HG03439 (cell line): ENCODE measurements around the gene VMP1.
"Not testable (repeated sequence)": the region's sequence is repeated elsewhere in the genome, so short reads cannot be mapped to it uniquely, and the experiment has no call there.

Source experiments
- ATAC-seq: cut with Tn5 transposase; IDR thresholded peaks from one replicate; pipeline ENCODE4 v1.9.1; 2021; ENCODE audit warnings: mild to moderate bottlenecking, moderate library complexity; ENCODE audit not compliant: unreplicated experiment

VMP1 gene

GRCh38 chr17:59776577-59776976 is 69.1 kb downstream of the VMP1 start:
- no peak for ATAC-seq

GRCh38 chr17:59777033-59777432 is 69.6 kb downstream of the VMP1 start:
- no peak for ATAC-seq

- ATAC-seq, result no peak
Measured at GRCh38 chr17:59778996-59779395, 71.5 kb downstream of the VMP1 start.

GRCh38 chr17:59779521-59779920 is 72.1 kb downstream of the VMP1 start:
- ATAC-seq, result no peak

DNA sequence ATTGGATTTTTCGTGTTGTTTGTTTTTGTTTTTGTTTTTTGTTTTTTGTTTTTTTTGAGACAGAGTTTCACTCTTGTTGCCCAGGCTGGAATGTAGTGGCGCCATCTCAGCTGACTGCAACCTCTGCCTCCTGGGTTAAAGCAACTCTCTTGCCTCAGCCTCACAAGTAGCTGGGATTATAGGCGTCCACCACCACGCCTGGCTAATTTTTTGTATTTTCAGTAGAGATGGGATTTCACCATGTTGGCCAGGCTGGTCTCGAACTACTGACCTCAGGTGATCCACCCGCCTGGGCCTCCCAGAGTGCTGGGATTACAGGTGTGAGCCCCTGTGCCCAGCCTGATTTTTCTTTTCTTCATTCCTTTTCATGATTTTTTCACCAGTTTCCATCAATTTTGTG is 73.1 kb downstream of the VMP1 start:
- not testable (repeated sequence) for ATAC-seq

DNA sequence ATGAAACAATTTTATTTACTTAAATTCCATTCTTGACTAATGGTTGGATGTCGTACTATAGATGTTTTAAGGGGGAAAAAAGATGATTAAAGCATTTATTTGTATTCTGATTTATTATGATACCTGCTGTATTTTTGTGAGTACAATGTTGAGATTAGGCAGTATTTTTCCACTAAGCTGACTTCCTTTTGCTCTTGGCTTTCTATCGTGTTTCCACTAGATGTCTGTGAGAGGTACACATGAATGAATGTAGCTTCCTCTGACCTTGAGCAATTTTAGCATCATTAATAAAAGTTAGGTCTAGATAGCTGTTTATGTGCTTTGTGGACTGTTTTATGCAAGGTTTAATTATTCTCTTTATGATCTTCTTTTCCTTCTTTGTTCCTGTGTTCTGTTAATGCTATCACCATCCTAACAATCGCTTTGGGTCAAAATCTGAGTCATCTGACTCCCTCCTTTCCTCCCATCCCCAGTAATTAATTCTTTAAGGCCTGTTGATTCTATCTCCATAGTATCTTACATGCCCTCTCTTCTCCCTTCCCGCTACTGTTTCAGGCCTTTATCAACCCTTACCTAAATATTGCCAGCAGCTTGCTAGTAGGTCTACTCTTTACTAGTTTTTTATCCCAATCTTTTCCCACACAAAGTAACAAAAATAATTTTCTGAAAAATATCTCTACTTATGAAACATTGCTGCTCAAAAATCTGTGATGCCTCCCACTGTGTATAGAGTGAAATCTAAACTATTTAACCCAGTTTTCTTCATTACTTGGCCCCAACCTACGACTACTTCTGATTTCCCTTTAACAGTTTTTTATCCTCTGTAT is 76.0 kb downstream of the VMP1 start:
- no peak for ATAC-seq

GRCh38 chr17:59785091-59785799 is 77.8 kb downstream of the VMP1 start:
- no peak for ATAC-seq

DNA sequence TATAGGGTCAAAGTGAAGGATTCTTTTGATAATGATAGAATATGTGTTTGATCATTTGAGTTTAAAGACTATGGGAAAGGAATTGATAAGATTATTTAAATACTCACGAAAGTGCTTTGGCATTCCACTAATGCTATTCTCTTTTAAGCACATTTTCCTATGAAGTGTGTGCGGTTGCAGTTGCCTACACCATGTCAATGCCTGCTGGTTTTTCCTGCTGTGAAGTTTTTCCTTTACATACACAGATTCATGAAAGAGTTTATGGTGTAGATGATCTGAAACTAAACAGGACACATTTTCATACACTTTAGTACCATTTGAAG is 78.7 kb downstream of the VMP1 start:
- no peak for ATAC-seq

DNA sequence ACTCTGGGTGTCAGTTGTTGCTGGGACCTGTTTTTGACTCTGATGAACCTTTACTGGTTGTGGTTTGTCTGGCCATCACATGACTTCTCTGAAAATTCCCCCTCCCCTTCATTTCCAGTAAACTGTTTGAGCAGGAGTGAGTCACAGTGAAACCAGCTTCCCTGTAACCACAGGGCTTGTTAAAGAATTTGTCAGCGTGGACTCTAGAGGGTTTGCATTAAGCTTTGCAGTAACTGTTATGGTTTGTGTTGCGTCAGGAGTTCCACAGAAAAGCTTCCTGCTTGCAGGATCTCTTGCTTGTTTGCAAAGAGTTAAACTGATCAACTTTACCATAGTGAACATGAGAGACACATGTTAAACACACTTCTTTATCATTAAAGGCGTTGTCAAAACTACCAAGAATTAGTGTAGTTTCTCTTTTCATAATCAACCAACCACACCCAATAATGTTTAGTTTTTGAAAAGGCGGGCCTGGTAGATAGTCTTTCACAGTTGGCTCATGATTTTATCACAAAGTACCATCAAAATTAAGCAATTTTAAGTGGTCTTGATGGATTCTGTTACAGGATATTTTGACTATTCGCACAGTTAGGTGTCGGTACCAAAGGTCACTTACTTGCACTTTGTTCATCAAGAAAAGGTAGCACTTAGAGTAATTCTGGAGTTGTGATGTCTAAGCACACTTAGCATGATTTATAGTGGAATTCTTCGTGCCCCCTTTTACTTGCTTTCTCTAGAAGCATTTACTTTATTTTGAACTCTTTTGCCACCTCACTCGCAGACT is 79.3 kb downstream of the VMP1 start:
- peak; percentile 84 for ATAC-seq

DNA sequence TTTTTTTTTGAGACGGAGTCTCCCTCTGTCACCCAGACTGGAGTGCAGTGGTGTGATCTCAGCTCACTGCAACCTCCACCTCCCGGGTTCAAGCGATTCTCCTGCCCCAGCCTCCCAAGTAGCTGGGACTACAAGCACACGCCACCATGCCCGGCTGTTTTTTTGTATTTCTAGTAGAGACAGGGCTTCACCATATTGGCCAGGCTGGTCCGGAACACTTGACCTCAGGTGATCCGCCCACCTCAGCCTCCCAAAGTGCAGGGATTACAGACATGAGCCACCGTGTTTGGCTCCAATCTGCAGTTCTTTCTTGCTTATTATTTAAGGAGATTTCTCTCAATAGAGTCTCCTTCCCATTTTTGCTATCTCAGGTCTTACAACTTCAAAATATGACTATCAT is 82.4 kb downstream of the VMP1 start:
- ATAC-seq, result not testable (repeated sequence)

- ATAC-seq, result not testable (repeated sequence)
Measured at GRCh38 chr17:59790418-59790817, 83.0 kb downstream of the VMP1 start.

GRCh38 chr17:59790910-59791309 is 83.5 kb downstream of the VMP1 start:
- ATAC-seq, result no peak

GRCh38 chr17:59791603-59792457 is 84.4 kb downstream of the VMP1 start:
- ATAC-seq, result no peak

- ATAC-seq, result not testable (repeated sequence)
Measured at GRCh38 chr17:59792458-59792823, 85.0 kb downstream of the VMP1 start.

DNA sequence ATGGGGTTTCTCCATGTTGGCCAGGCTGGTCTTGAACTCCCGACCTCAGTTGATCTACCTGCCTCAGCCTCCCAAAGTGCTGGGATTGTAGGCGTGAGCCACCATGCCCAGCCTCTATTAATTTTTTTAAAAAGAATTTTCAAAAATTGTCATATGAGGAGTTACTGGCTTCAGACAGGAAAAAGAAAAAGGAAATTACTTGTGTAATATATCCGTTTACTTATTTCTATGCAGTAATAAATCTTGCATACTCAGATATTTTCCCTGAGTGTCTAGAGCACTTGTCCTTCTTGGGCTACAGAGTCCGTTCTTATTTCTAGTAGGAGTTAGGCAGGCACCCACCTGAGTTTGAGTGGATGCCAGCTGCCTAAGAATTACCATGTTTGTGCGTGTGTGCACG is 85.8 kb downstream of the VMP1 start:
- no peak for ATAC-seq

DNA sequence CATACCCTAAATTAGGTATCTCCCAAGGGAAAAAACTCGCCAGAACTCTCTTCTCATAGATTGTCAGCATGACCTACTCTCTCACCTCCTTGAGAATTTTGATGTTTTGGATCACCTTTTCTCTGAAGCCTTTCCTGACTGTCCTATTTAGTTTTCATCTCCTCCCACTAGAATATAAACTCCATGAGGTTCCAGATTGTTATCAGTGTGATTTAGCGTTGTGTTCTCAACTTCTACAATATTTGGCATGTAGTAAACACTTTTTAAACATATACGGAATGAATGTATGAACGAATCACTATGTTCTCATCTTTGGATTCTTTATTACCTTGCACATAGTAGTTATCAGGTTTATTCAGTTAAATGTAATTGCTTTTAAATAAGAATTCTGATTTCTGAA is 88.7 kb downstream of the VMP1 start:
- no peak for ATAC-seq

DNA sequence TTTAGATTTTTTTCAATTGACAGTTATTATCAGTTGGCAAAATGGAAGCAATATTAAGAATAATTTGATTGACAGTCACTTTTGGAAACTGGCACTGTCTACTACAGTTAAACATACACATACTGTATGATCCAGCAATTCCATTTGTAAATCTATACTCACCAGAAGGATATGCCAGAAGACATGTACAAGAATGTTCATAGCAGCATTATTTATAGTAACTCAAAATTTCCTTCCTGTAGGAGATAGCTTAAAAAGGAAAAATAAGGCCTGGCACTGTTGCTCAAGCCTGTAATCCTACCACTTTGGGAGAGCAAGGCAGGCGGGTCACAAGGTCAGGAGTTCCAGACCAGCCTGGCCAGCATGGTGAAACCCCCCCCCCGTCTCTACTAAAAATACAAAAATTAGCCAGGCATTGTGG is 89.3 kb downstream of the VMP1 start:
- ATAC-seq, result no peak

GRCh38 chr17:59798111-59798510 is 90.7 kb downstream of the VMP1 start:
- no peak for ATAC-seq

DNA sequence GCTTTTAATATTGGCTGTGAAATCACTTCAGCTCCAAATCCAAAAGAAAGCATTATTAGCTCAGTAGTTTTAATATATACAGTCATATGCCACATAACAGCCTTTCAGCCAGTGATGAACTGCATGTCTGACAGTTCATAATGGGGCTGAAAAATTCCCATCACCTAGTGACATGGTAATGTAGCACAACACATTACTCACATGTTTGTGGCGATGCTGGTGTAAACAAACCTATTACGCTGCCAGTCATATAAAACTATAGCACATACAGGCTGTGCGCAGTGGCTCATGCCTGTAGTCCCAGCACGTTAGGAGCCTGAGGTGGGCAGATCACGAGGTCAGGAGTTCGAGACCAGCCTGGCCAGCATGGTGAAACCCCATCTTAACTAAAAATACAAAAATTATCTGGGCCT is 93.1 kb downstream of the VMP1 start:
- ATAC-seq, result no peak

DNA sequence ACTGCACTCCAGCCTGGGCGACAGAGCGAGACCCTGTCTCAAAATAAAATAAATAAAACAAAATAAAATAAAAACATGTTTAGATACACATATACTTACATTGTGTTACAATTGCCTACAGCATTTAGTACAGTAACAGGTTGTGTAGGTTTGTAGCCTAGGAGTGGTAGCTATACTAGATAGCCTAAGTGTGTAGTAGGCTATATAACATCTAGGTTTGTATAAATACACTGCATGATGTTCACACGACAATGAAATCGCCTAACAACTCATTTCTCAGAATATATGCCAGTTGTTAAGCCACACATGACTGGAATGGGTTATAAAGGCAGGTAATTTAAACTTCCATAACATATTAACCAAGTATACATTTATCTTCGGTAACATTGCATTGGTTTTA is 94.7 kb downstream of the VMP1 start:
- no peak for ATAC-seq
